K562 (cell line): ENCODE results near the gene GIGYF1. TPM values are rescaled to one million over a fixed set of nuclear protein-coding genes. Genes with fewer than 3 reads are reported as not detected.

Experiments used
- CREB3L1 ChIP-seq: fragments of 450-650 bp; IDR thresholded peaks from 2 replicates; pipeline ENCODE4 v1.6.1; 2014; ENCODE audit warnings: low read depth, mild to moderate bottlenecking, moderate library complexity, borderline replicate concordance
- NKRF ChIP-seq: fragments of 450-650 bp; IDR thresholded peaks from 2 replicates; pipeline ENCODE4 v1.6.1; 2016; ENCODE audit warnings: borderline replicate concordance
- TSC22D4 ChIP-seq: fragments of 450-650 bp; IDR thresholded peaks from 2 replicates; pipeline ENCODE4 v1.6.1; 2016; ENCODE audit warnings: missing genetic modification characterization, missing biosample characterization, control low read depth
- XRCC4 ChIP-seq: IDR thresholded peaks from one replicate; pipeline ENCODE4 v1.6.1; 2011; ENCODE audit not compliant: insufficient read depth, insufficient read length; ENCODE audit errors: extremely low read depth
- polyA plus RNA-seq, 8 experiments: library from polyadenylated mRNA; depleted of rRNA in 4 of 8; stranded (reverse) in 5 of 8; unstranded in 3 of 8; fragments of >200 nt; fragmentation: Nextera tagmentation in 2 of 8; fragmentation: Illumina TruSeq in 1 of 8; extraction: Ambion mirVana in 2 of 8; extraction: Trizol in 1 of 8; gene quantifications; 2 replicates each; pipeline versions ENCODE4 v1.2.1 to v1.2.3, GENCODE V29; 2011 to 2014; ENCODE audit warnings: inconsistent platforms in 1 of 8, missing spikeins in 1 of 8
- total RNA-seq, 7 experiments: library from RNA; depleted of rRNA in 6 of 7; stranded (reverse); fragments of >200 nt in 6 of 7; fragmentation: Illumina TruSeq in 2 of 7; extraction: Trizol in 2 of 7; gene quantifications; 2 replicates each; pipeline versions ENCODE4 v1.2.1 to v1.2.3, GENCODE V29; 2011 to 2021; ENCODE audit warnings: low replicate concordance in 1 of 7
- TF ChIP-seq, protein P1 (sequence below): sonication (generic); formaldehyde crosslinking; IDR thresholded peaks from 2 replicates; pipeline ENCODE4 v1.8.0; 2023; ENCODE audit warnings: missing genetic modification reagents, mild to moderate bottlenecking, borderline replicate concordance
- TF ChIP-seq, protein P2 (sequence below): fragments of 150-350 bp; conservative IDR thresholded peaks from 2 replicates; pipeline ENCODE4 v1.6.1; 2014; ENCODE audit warnings: low read length

Gene GIGYF1
- total and polyA plus RNA-seq, 9 of the 15 experiments (the other 6 are each of a cell fraction or from before 2014, with no cell fraction given): 0.56 to 76.2 (median 16.8) TPM

DNA sequence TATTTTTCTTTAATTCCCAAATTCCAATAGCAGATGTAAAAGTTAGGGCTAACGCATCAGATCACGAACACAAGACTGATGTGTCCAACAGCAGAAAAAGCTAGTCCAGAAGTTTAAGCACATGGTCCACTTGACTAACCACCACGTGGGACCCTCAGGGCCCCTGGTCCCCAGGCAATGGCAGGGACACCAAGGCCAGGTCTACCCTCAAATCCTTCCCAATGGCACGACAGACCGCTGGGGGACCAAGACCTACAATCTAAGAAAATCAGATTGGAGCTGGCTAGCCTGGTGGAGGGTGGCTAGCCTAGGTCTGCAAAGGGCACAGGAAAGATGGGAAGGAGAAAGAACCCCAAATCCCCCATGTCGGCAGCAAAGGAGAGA lies 1.5 kb downstream of the GIGYF1 start (continued):
- TF ChIP-seq, protein P1, sequence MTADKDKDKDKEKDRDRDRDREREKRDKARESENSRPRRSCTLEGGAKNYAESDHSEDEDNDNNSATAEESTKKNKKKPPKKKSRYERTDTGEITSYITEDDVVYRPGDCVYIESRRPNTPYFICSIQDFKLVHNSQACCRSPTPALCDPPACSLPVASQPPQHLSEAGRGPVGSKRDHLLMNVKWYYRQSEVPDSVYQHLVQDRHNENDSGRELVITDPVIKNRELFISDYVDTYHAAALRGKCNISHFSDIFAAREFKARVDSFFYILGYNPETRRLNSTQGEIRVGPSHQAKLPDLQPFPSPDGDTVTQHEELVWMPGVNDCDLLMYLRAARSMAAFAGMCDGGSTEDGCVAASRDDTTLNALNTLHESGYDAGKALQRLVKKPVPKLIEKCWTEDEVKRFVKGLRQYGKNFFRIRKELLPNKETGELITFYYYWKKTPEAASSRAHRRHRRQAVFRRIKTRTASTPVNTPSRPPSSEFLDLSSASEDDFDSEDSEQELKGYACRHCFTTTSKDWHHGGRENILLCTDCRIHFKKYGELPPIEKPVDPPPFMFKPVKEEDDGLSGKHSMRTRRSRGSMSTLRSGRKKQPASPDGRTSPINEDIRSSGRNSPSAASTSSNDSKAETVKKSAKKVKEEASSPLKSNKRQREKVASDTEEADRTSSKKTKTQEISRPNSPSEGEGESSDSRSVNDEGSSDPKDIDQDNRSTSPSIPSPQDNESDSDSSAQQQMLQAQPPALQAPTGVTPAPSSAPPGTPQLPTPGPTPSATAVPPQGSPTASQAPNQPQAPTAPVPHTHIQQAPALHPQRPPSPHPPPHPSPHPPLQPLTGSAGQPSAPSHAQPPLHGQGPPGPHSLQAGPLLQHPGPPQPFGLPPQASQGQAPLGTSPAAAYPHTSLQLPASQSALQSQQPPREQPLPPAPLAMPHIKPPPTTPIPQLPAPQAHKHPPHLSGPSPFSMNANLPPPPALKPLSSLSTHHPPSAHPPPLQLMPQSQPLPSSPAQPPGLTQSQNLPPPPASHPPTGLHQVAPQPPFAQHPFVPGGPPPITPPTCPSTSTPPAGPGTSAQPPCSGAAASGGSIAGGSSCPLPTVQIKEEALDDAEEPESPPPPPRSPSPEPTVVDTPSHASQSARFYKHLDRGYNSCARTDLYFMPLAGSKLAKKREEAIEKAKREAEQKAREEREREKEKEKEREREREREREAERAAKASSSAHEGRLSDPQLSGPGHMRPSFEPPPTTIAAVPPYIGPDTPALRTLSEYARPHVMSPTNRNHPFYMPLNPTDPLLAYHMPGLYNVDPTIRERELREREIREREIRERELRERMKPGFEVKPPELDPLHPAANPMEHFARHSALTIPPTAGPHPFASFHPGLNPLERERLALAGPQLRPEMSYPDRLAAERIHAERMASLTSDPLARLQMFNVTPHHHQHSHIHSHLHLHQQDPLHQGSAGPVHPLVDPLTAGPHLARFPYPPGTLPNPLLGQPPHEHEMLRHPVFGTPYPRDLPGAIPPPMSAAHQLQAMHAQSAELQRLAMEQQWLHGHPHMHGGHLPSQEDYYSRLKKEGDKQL (CRISPR knock-in tag): no peak
- TF ChIP-seq CREB3L1: no peak
- no peak for TF ChIP-seq TSC22D4 (tag)
- TF ChIP-seq, protein P2, sequence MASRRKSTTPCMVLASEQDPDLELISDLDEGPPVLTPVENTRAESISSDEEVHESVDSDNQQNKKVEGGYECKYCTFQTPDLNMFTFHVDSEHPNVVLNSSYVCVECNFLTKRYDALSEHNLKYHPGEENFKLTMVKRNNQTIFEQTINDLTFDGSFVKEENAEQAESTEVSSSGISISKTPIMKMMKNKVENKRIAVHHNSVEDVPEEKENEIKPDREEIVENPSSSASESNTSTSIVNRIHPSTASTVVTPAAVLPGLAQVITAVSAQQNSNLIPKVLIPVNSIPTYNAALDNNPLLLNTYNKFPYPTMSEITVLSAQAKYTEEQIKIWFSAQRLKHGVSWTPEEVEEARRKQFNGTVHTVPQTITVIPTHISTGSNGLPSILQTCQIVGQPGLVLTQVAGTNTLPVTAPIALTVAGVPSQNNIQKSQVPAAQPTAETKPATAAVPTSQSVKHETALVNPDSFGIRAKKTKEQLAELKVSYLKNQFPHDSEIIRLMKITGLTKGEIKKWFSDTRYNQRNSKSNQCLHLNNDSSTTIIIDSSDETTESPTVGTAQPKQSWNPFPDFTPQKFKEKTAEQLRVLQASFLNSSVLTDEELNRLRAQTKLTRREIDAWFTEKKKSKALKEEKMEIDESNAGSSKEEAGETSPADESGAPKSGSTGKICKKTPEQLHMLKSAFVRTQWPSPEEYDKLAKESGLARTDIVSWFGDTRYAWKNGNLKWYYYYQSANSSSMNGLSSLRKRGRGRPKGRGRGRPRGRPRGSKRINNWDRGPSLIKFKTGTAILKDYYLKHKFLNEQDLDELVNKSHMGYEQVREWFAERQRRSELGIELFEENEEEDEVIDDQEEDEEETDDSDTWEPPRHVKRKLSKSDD: no peak
- 0 out of 2 replicates have a peak, but pooled peaks have one; percentile 34 for TF ChIP-seq NKRF
- TF ChIP-seq XRCC4: no peak
